IMR-90 (cell line): ENCODE data around the gene SRRM3.

ENCODE experiments used
- BHLHE40 ChIP-seq: fragments of 150-350 bp; IDR thresholded peaks from 2 replicates; pipeline ENCODE4 v1.6.1; 2016; ENCODE audit warnings: mild to moderate bottlenecking, low read depth, low read length
- CEBPB ChIP-seq: IDR thresholded peaks from 2 replicates; pipeline ENCODE4 v1.6.1; 2012; ENCODE audit warnings: low read depth, low read length, improper control_type of control experiment
- CTCF ChIP-seq: conservative IDR thresholded peaks from 2 replicates; pipeline ENCODE4 v1.5.1; 2012; ENCODE audit warnings: mild to moderate bottlenecking, low read depth, low read length, improper control_type of control experiment
- MAZ ChIP-seq: IDR thresholded peaks from 2 replicates; pipeline ENCODE4 v1.6.1; 2012; ENCODE audit warnings: low read depth, mild to moderate bottlenecking, low read length, improper control_type of control experiment, moderate library complexity, borderline replicate concordance
- POLR2A ChIP-seq: IDR thresholded peaks from 2 replicates; pipeline ENCODE4 v1.6.1; 2012; ENCODE audit warnings: mild to moderate bottlenecking, low read depth, low read length
- RAD21 ChIP-seq: IDR thresholded peaks from 2 replicates; pipeline ENCODE4 v1.6.1; 2012; ENCODE audit warnings: low read length, improper control_type of control experiment
- RCOR1 ChIP-seq: IDR thresholded peaks from 2 replicates; pipeline ENCODE4 v1.6.1; 2012; ENCODE audit warnings: mild to moderate bottlenecking, low read length, improper control_type of control experiment; ENCODE audit not compliant: insufficient replicate concordance
- RFX5 ChIP-seq: IDR thresholded peaks from 2 replicates; pipeline ENCODE4 v1.8.0; 2012; ENCODE audit warnings: low read depth, mild to moderate bottlenecking, low read length, moderate library complexity
- USF2 ChIP-seq: fragments of 150-350 bp; IDR thresholded peaks from 2 replicates; pipeline ENCODE4 v1.6.1; 2017; ENCODE audit warnings: mild to moderate bottlenecking, antibody characterized with exemption, low read length, low read depth

- TF ChIP-seq CTCF = no peak
- no peak for TF ChIP-seq MAZ
- TF ChIP-seq POLR2A = no peak
- TF ChIP-seq RCOR1 = no peak
- TF ChIP-seq USF2 = no peak
- TF ChIP-seq CEBPB = no peak
- no peak for TF ChIP-seq RFX5
- TF ChIP-seq RAD21 = no peak
- no peak for TF ChIP-seq BHLHE40
Measured at GRCh38 chr7:76285604-76286374, 84.1 kb downstream of the SRRM3 start.
